Osteoblast (primary cell): ENCODE measurements around the gene ADGB. TPM values are rescaled to one million over a fixed set of nuclear protein-coding genes. Genes with fewer than 3 reads are reported as not detected.

Source experiments
- DNase-seq: peaks from one replicate; pipeline ENCODE4 v3.0.0; 2011; ENCODE audit warnings: low spot score, mixed read lengths; ENCODE audit not compliant: insufficient read length; ENCODE audit errors: missing footprints
- H2AFZ ChIP-seq: 2 replicates; pipeline ENCODE4 v1.6.0; 2011; ENCODE audit warnings: mild to moderate bottlenecking, low read length
- H3K27ac ChIP-seq: 2 replicates; pipeline ENCODE4 v1.5.1; 2011; ENCODE audit warnings: mild to moderate bottlenecking, low read depth, low read length, moderate library complexity
- H3K27me3 ChIP-seq: 2 replicates; pipeline ENCODE4 v1.6.0; 2012; ENCODE audit warnings: mild to moderate bottlenecking, control low read depth, inconsistent platforms, low read length, moderate library complexity; ENCODE audit not compliant: insufficient read depth
- H3K36me3 ChIP-seq: 2 replicates; pipeline ENCODE4 v1.5.1; 2011; ENCODE audit warnings: mild to moderate bottlenecking, low read length, control low read depth, moderate library complexity; ENCODE audit not compliant: insufficient read depth
- H3K4me1 ChIP-seq: 2 replicates; pipeline ENCODE4 v1.5.1; 2011; ENCODE audit warnings: mild to moderate bottlenecking, low read length, control low read depth, moderate library complexity; ENCODE audit not compliant: insufficient read depth
- H3K4me2 ChIP-seq: 2 replicates; pipeline ENCODE4 v1.6.0; 2011; ENCODE audit warnings: mild to moderate bottlenecking, low read length; ENCODE audit not compliant: insufficient read depth
- H3K4me3 ChIP-seq: fragments of 200-600 bp; sonication (generic); 3 replicates; pipeline ENCODE4 v1.5.1; 2012; ENCODE audit warnings: mild to moderate bottlenecking, low read length, inconsistent platforms; ENCODE audit not compliant: insufficient read depth
- H3K79me2 ChIP-seq: 2 replicates; pipeline ENCODE4 v1.6.0; 2012; ENCODE audit warnings: mild to moderate bottlenecking, low read length, control low read depth, inconsistent platforms; ENCODE audit not compliant: insufficient read depth
- H3K9me3 ChIP-seq: 2 replicates; pipeline ENCODE4 v1.5.1; 2011; ENCODE audit warnings: low read depth, low read length, control low read depth
- H4K20me1 ChIP-seq: 2 replicates; pipeline ENCODE4 v1.6.0; 2012; ENCODE audit warnings: mild to moderate bottlenecking, low read length, control low read depth; ENCODE audit not compliant: insufficient read depth
- total RNA-seq: library from RNA; depleted of rRNA; stranded (reverse); fragments of >200 nt; gene quantifications from 2 replicates; pipeline ENCODE4 v1.2.3, GENCODE V29; 2012
- TF ChIP-seq, protein P1 (sequence below): IDR thresholded peaks from 2 replicates; pipeline ENCODE4 v1.5.1; 2011; ENCODE audit warnings: mild to moderate bottlenecking, low read depth, low read length, moderate library complexity; ENCODE audit errors: extremely low read depth

Gene ADGB
- total RNA-seq, 1 donor: under 0.01 TPM

DNA sequence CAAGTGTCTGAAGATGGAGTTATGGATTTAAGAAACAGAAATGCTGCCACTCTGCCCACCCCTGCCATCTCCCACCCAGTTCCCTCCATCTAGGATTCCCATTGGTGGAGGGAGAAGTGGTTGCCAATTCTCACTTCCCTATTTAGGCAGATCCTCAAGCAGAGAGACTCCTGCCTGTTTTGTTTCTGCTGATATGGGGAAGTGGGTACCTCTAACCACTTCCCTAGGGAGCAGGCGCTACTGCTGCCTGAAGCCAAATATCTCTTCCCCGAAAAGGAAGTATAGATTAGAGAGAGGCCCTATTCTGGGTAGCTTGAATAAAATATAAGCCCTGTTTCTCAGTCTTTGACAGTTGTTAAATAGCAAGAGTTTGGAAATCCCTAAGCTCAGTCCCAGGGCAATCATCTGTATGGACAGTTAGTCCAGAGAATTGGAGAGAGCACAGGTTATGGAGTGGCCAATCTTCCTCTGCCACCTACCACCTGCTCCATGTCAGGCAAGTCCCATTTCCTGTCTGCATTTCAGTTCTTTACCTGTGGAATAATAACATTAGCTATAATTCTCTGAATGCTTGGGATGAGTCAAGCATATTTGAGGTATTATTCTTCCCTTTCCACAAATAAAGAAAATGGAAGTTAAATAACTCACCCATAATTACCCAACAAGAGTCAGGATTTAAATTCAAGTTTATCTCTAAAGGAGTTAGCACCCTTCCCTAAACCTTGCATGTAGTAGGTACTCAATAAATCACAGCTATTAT lies 2.6 kb upstream of the ADGB start:
- H3K4me1 ChIP-seq: peaks cover 4% of the 10 kb centered on the region
- H3K27me3 ChIP-seq: no peaks in the 10 kb centered on the region
- H3K9me3 ChIP-seq: no peaks in the 10 kb centered on the region
- no peak overlapping the region for H3K4me2 ChIP-seq
- no peaks in the 10 kb centered on the region for H3K36me3 ChIP-seq
- H3K4me3 ChIP-seq: no peak overlapping the region
- H3K79me2 ChIP-seq: no peaks in the 10 kb centered on the region
- H2AFZ ChIP-seq: no peak overlapping the region
- TF ChIP-seq, protein P1, sequence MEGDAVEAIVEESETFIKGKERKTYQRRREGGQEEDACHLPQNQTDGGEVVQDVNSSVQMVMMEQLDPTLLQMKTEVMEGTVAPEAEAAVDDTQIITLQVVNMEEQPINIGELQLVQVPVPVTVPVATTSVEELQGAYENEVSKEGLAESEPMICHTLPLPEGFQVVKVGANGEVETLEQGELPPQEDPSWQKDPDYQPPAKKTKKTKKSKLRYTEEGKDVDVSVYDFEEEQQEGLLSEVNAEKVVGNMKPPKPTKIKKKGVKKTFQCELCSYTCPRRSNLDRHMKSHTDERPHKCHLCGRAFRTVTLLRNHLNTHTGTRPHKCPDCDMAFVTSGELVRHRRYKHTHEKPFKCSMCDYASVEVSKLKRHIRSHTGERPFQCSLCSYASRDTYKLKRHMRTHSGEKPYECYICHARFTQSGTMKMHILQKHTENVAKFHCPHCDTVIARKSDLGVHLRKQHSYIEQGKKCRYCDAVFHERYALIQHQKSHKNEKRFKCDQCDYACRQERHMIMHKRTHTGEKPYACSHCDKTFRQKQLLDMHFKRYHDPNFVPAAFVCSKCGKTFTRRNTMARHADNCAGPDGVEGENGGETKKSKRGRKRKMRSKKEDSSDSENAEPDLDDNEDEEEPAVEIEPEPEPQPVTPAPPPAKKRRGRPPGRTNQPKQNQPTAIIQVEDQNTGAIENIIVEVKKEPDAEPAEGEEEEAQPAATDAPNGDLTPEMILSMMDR: no peak
- no peak for DNase-seq
- H3K27ac ChIP-seq: no peak overlapping the region
- no peaks in the 10 kb centered on the region for H4K20me1 ChIP-seq

DNA sequence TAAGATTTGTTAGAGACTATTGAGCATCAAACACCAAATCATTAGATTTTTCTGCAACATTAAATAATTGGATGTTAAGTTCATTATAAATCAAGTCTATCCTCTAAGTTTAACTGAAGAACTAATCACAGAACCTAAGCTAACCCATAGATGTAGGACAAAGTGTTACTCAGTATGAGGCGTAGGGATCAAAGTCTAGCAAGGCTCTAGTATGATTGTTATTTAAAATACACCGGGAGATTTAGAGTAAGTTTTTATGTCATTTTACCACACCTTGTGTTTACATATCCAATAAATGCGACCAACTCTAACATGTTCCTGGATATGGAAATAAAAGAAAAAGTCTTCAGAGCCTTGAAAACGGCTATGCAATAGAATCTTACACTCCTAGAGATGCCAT lies 2.6 kb downstream of the ADGB start:
- H3K36me3 ChIP-seq: no peaks in the 10 kb centered on the region
- no peaks in the 10 kb centered on the region for H3K79me2 ChIP-seq
- no peak overlapping the region for H3K4me2 ChIP-seq
- H3K4me1 ChIP-seq: peaks cover 4% of the 10 kb centered on the region
- no peaks in the 10 kb centered on the region for H3K9me3 ChIP-seq
- no peak overlapping the region for H3K4me3 ChIP-seq
- DNase-seq: no peak
- TF ChIP-seq, protein P1: no peak
- H2AFZ ChIP-seq: no peak overlapping the region
- H4K20me1 ChIP-seq: no peaks in the 10 kb centered on the region
- H3K27ac ChIP-seq: no peak overlapping the region
- H3K27me3 ChIP-seq: no peaks in the 10 kb centered on the region

DNA sequence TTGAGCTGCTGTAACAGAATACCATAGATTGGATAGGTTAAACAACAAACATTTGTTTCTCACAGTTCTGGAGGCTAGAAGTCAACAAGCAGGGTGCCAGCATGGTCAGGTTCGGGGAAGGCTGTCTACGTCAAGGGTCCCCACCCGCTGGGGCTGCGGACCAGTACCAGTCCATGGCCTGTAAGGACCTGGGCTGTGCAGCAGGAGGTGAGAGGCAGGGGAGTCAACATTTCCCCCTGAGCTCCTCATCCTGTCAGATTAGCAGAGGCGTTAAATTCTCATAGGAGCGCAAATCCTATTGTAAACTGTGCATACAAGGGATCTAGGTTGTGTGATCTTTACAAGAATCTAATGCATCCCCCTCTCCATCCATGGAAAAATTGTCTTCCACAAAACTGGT lies 3.8 kb downstream of the ADGB start:
- TF ChIP-seq, protein P1: no peak
- peaks cover 4% of the 10 kb centered on the region for H3K4me1 ChIP-seq
- H3K27me3 ChIP-seq: no peaks in the 10 kb centered on the region
- H4K20me1 ChIP-seq: no peaks in the 10 kb centered on the region
- DNase-seq: no peak
- no peak overlapping the region for H2AFZ ChIP-seq
- no peak overlapping the region for H3K4me3 ChIP-seq
- no peaks in the 10 kb centered on the region for H3K36me3 ChIP-seq
- H3K79me2 ChIP-seq: no peaks in the 10 kb centered on the region
- no peak overlapping the region for H3K27ac ChIP-seq
- H3K4me2 ChIP-seq: no peak overlapping the region
- H3K9me3 ChIP-seq: no peaks in the 10 kb centered on the region

DNA sequence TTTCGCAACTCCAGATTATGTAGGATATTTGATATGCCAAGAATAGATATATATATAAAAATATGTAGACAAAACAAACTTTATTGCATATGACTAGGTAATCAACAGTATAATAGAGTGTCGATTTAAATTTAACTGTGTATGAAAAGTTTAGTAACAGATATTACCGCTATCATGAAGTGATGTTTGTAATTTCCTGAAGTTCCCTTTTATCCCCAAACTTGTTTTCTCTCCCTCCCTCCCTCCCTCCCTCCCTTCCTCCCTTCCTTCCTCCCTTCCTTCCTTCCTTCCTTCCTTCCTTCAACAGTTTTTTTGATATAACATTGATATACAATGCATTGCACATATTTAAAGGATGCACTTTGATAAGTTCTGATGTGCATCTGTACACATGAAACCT lies 15.2 kb downstream of the ADGB start:
- TF ChIP-seq, protein P1: no peak
- H3K9me3 ChIP-seq: no peaks in the 10 kb centered on the region
- no peaks in the 10 kb centered on the region for H3K36me3 ChIP-seq
- DNase-seq: no peak
- H3K4me2 ChIP-seq: no peak overlapping the region
- H3K4me3 ChIP-seq: no peak overlapping the region
- H2AFZ ChIP-seq: no peak overlapping the region
- H3K27ac ChIP-seq: no peak overlapping the region
- H3K79me2 ChIP-seq: no peaks in the 10 kb centered on the region
- no peaks in the 10 kb centered on the region for H4K20me1 ChIP-seq
- no peaks in the 10 kb centered on the region for H3K27me3 ChIP-seq
- H3K4me1 ChIP-seq: no peaks in the 10 kb centered on the region
